Prostate gland (tissue), 2 donors: ENCODE results near the gene SEZ6L. TPM values are rescaled to one million over a fixed set of nuclear protein-coding genes. Genes with fewer than 3 reads are reported as not detected.

Source experiments
- DNase-seq: peaks from one replicate; pipeline ENCODE4 v3.0.0-alpha.2; 2019; ENCODE audit warnings: low spot score
- H3K27ac ChIP-seq, 2 donors: fragments of 200-600 bp; sonication (generic); 2 replicates each; pipeline ENCODE4 v1.5.1; 2017 to 2019
- H3K27me3 ChIP-seq: fragments of 200-600 bp; sonication (generic); replicated peaks from 2 replicates; pipeline ENCODE4 v1.5.1; 2019; ENCODE audit not compliant: insufficient read depth
- H3K36me3 ChIP-seq, 2 donors: fragments of 200-600 bp; sonication (generic); 1 replicate in 1 of 2; 2 replicates in 1 of 2; pipeline versions ENCODE4 v1.5.1 to v1.8.1; 2017 to 2019
- H3K4me1 ChIP-seq: fragments of 200-600 bp; sonication (generic); replicated peaks from 2 replicates; pipeline ENCODE4 v1.5.1; 2019
- H3K4me3 ChIP-seq, 2 donors: fragments of 200-600 bp; sonication (generic); 2 replicates each; pipeline ENCODE4 v1.5.1; 2017 to 2019
- H3K9me3 ChIP-seq: fragments of 200-600 bp; sonication (generic); 2 replicates; pipeline ENCODE4 v1.5.1; 2017
- POLR2A ChIP-seq: fragments of 450-650 bp; IDR thresholded peaks from one replicate; pipeline ENCODE4 v1.6.1; 2016; ENCODE audit warnings: antibody characterized with exemption, mild to moderate bottlenecking
- POLR2AphosphoS5 ChIP-seq: sonication (generic); formaldehyde crosslinking; IDR thresholded peaks from one replicate; pipeline ENCODE4 v1.6.1; 2017; ENCODE audit warnings: antibody characterized with exemption
- WGBS: methylation state at CpG from one replicate; pipeline ENCODE4 v1.1.5; 2018; 5-methylcytosine and 5-hydroxymethylcytosine counted together
- intact Hi-C: fragments of 100-400 bp; cut with DNase I; formaldehyde crosslinking; loops from one replicate; pipeline ENCODE4 v1.14.2; 2022
- total RNA-seq, 2 donors: library from RNA; depleted of rRNA; stranded (reverse); fragments of >200 nt; gene quantifications; one replicate each; pipeline ENCODE4 v1.1.0, GENCODE V29; 2016
- TF ChIP-seq, protein P1 (sequence below), 4 experiments: fragments of 200-600 bp in 2 of 4; fragments of 450-650 bp in 2 of 4; sonication (generic) in 2 of 4; IDR thresholded peaks; 1 replicate in 3 of 4; 2 replicates in 1 of 4; pipeline ENCODE4 v1.5.1; 2016 to 2019; ENCODE audit warnings: antibody characterized with exemption in 4 of 4, mild to moderate bottlenecking in 2 of 4, moderate library complexity in 2 of 4

The SEZ6L gene
- total RNA-seq, 2 donors from 2014 or later: 0.45 to 0.64 TPM

GRCh38 chr22:26314656-26315055 lies 145.4 kb downstream of the SEZ6L start:
- TF ChIP-seq POLR2AphosphoS5: no peak
- TF ChIP-seq, protein P1, sequence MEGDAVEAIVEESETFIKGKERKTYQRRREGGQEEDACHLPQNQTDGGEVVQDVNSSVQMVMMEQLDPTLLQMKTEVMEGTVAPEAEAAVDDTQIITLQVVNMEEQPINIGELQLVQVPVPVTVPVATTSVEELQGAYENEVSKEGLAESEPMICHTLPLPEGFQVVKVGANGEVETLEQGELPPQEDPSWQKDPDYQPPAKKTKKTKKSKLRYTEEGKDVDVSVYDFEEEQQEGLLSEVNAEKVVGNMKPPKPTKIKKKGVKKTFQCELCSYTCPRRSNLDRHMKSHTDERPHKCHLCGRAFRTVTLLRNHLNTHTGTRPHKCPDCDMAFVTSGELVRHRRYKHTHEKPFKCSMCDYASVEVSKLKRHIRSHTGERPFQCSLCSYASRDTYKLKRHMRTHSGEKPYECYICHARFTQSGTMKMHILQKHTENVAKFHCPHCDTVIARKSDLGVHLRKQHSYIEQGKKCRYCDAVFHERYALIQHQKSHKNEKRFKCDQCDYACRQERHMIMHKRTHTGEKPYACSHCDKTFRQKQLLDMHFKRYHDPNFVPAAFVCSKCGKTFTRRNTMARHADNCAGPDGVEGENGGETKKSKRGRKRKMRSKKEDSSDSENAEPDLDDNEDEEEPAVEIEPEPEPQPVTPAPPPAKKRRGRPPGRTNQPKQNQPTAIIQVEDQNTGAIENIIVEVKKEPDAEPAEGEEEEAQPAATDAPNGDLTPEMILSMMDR (IDR thresholded peaks at IDR 0.05): no peak
- TF ChIP-seq POLR2A: no peak
- H3K9me3 ChIP-seq: no peaks in the 10 kb centered on the region
- H3K4me1 ChIP-seq: no peaks in the 10 kb centered on the region
- intact Hi-C loops: no loop called here
- no peaks in the 10 kb centered on the region for H3K36me3 ChIP-seq
- WGBS: 57% methylated on average over 6 of the region's 6 CpGs
- H3K4me3 ChIP-seq: no peak overlapping the region
- H3K27ac ChIP-seq: no peak overlapping the region
- H3K27me3 ChIP-seq: no peaks in the 10 kb centered on the region
- DNase-seq: no peak

GRCh38 chr22:26316732-26317285 lies 147.5 kb downstream of the SEZ6L start:
- TF ChIP-seq POLR2AphosphoS5 (no peak), POLR2A (no peak)
- TF ChIP-seq, protein P1 (IDR thresholded peaks at IDR 0.05): no peak
- Histone ChIP-seq H3K4me3 (no peak overlapping the region), H3K27me3 (no peaks in the 10 kb centered on the region), H3K36me3 (no peaks in the 10 kb centered on the region), H3K4me1 (no peaks in the 10 kb centered on the region), H3K27ac (no peak overlapping the region), H3K9me3 (no peaks in the 10 kb centered on the region)
- intact Hi-C loops: no loop called here
- no peak for DNase-seq
- 83% methylated on average over 2 of the region's 2 CpGs for WGBS

GRCh38 chr22:26318975-26319374 lies 149.7 kb downstream of the SEZ6L start:
- intact Hi-C loops: no loop called here
- H3K9me3 ChIP-seq: no peaks in the 10 kb centered on the region
- H3K36me3 ChIP-seq: no peaks in the 10 kb centered on the region
- H3K4me1 ChIP-seq: no peaks in the 10 kb centered on the region
- no peak overlapping the region for H3K4me3 ChIP-seq
- 60% methylated on average over 6 of the region's 6 CpGs for WGBS
- TF ChIP-seq POLR2A (no peak), POLR2AphosphoS5 (no peak)
- TF ChIP-seq, protein P1 (IDR thresholded peaks at IDR 0.05): no peak
- no peak overlapping the region for H3K27ac ChIP-seq
- peaks cover 2% of the 10 kb centered on the region for H3K27me3 ChIP-seq
- no peak for DNase-seq

GRCh38 chr22:26320447-26320846 lies 151.2 kb downstream of the SEZ6L start:
- intact Hi-C loops: no loop called here
- no peaks in the 10 kb centered on the region for H3K9me3 ChIP-seq
- H3K4me1 ChIP-seq: no peaks in the 10 kb centered on the region
- H3K4me3 ChIP-seq: no peak overlapping the region
- TF ChIP-seq POLR2AphosphoS5 (no peak), POLR2A (no peak)
- TF ChIP-seq, protein P1 (IDR thresholded peaks at IDR 0.05): no peak
- no peak overlapping the region for H3K27ac ChIP-seq
- peaks cover 2% of the 10 kb centered on the region for H3K27me3 ChIP-seq
- DNase-seq: no peak
- H3K36me3 ChIP-seq: no peaks in the 10 kb centered on the region
- WGBS: 64% methylated on average over 5 of the region's 5 CpGs

DNA sequence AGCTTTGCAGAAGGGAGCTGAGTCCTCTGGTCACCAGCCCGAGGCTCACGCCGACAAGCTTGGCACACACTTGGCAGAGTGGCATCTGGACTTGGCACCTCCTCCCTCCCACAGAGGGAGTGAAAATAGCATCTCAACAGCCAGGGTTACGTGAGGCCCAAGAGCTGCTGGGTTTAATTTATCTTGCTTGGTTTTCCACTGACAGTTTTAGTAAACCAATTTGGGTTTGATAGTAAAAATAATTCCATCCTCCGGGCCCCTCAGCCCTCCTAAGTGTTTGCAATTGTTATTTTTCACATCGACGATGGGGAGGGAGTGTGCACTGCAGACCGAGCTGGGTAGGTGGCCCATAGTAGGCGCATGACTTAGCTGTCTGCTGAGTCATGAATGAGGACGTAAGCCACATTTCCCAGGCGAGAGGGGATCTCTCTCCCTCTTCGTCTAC lies 152.2 kb downstream of the SEZ6L start:
- no peak for DNase-seq
- intact Hi-C loops: no loop called here
- H3K4me1 ChIP-seq: no peaks in the 10 kb centered on the region
- H3K9me3 ChIP-seq: no peaks in the 10 kb centered on the region
- H3K36me3 ChIP-seq: no peaks in the 10 kb centered on the region
- peaks cover 2% of the 10 kb centered on the region for H3K27me3 ChIP-seq
- TF ChIP-seq, protein P1 (IDR thresholded peaks at IDR 0.05): no peak
- TF ChIP-seq POLR2AphosphoS5: no peak
- H3K4me3 ChIP-seq: no peak overlapping the region
- WGBS: 23% methylated on average over 12 of the region's 12 CpGs
- H3K27ac ChIP-seq: no peak overlapping the region
